Measurements from ENCODE around the gene CDH4.
"Not testable (repeated sequence)": the region's sequence is repeated elsewhere in the genome, so short reads cannot be mapped to it uniquely, and the experiment has no call there.

The CDH4 gene

GRCh38 chr20:61844621-61845020 lies 592.6 kb downstream of the CDH4 start:
- DNase-seq = no peak

- DNase-seq = no peak
Measured at GRCh38 chr20:61845233-61845671, 593.2 kb downstream of the CDH4 start.

GRCh38 chr20:61846074-61846473 lies 594.0 kb downstream of the CDH4 start:
- DNase-seq = no peak

- DNase-seq = no peak
Measured at GRCh38 chr20:61846741-61847419, 594.8 kb downstream of the CDH4 start.

- DNase-seq = no peak
Measured at GRCh38 chr20:61847420-61847748, 595.3 kb downstream of the CDH4 start.

GRCh38 chr20:61847986-61848385 lies 595.9 kb downstream of the CDH4 start:
- no peak for DNase-seq

GRCh38 chr20:61848851-61849250 lies 596.8 kb downstream of the CDH4 start:
- DNase-seq = no peak

- DNase-seq = no peak
Measured at GRCh38 chr20:61849376-61849775, 597.3 kb downstream of the CDH4 start.

GRCh38 chr20:61849822-61850221 lies 597.8 kb downstream of the CDH4 start:
- DNase-seq = no peak

- DNase-seq = no peak
Measured at GRCh38 chr20:61850457-61850856, 598.4 kb downstream of the CDH4 start.

GRCh38 chr20:61850926-61851900 lies 599.2 kb downstream of the CDH4 start:
- DNase-seq = no peak

GRCh38 chr20:61852268-61853072 lies 600.4 kb downstream of the CDH4 start:
- no peak for DNase-seq

GRCh38 chr20:61853073-61854005 lies 601.3 kb downstream of the CDH4 start:
- DNase-seq = no peak

- not testable (repeated sequence) for DNase-seq
Measured at GRCh38 chr20:61854538-61854937, 602.5 kb downstream of the CDH4 start.

- no peak for DNase-seq
Measured at GRCh38 chr20:61855286-61855685, 603.2 kb downstream of the CDH4 start.

GRCh38 chr20:61856626-61857413 lies 604.8 kb downstream of the CDH4 start:
- no peak for DNase-seq

- DNase-seq = no peak
Measured at GRCh38 chr20:61857414-61857775, 605.3 kb downstream of the CDH4 start.

GRCh38 chr20:61857884-61858283 lies 605.8 kb downstream of the CDH4 start:
- no peak for DNase-seq

- no peak for DNase-seq
Measured at GRCh38 chr20:61859767-61860166, 607.7 kb downstream of the CDH4 start.

GRCh38 chr20:61860260-61860987 lies 608.4 kb downstream of the CDH4 start:
- DNase-seq = no peak
